Dermis microvascular lymphatic vessel endothelial cell (primary cell): Measurements from ENCODE around the gene ELF1. TPM values are rescaled to one million over a fixed set of nuclear protein-coding genes. Genes with fewer than 3 reads are reported as not detected.
"Not testable (repeated sequence)": the region's sequence is repeated elsewhere in the genome, so short reads cannot be mapped to it uniquely, and the experiment has no call there.

Experiments used
- DNase-seq, 2 donors: peaks; one replicate each; pipeline versions ENCODE4 v3.0.0 to v3.0.0-alpha.2; 2010; ENCODE audit warnings: low read depth in 2 of 2
- total RNA-seq: library from RNA; depleted of rRNA; stranded (reverse); fragments of >200 nt; gene quantifications from 2 replicates; pipeline ENCODE4 v1.2.1, GENCODE V29; 2014

ELF1 gene
- total RNA-seq, 1 donor from 2014 or later, result 71.9 TPM

DNA sequence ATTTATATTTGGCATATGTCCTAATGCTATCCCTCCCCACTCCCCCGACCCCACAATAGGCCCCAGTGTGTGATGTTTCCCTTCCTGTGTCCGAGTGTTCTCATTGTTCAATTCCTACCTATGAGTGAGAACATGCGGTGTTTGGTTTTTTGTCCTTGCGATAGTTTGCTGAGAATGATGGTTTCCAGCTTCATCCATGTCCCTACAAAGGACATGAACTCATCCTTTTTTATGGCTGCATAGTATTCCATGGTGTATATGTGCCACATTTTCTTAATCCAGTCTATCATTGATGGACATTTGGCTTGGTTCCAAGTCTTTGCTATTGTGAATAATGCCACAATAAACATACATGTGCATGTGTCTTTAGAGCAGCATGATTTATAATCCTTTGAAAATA is 23.3 kb upstream of the ELF1 start:
- DNase-seq, result not testable (repeated sequence)

DNA sequence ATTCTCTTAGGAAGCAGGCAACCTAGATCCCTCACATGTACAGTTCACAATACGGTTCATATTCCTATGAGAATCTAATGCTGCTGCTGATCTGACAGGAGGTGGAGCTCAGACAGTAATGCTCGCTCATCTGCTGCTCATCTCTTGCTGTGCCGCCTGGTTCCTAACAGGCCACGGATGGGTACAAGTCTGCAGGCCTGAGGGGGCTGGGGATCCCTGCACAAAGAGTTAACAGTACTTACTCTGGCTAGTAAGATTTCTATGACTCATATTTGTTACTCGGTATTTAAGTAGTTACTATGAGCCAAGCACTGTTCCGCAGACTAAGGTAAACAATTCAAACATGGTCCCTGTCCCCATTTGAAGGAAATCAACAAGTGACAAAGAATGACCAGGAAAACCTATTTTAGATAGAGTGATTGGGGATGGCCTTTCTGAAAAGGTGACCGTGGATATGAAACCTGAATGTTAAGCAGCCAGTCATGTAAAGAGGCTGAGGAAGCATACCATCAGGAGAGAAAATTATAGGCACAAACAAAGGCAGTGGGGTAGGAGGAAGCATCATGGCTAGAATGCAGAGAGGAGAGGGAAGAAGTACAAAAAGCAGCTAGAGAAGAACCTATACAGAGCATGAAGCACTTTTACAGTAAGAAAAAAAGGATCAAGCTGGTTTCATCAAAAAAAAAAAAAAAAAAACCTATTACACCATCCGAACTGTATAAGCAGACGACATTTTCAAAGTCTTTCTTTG is 21.6 kb upstream of the ELF1 start:
- peak in 1 of 2 donors; percentile 23 for DNase-seq

DNA sequence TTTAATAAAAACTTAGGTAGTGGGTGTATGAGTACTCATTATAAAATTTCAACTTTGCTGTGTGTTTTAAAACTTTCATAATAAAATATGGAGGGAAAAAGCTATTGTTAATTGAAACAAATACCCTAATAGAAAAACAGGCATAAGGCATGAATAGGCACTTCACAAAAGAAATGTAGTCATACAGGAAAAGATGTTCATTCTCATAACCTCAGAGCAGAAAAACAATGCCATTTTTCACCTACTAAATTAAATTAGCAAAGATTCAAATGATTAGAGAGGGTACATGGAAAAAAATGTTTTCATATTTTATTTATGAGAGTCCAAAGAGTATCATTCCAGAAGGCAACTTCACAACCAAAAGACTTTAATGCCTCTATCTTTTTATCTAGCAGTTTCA is 20.6 kb upstream of the ELF1 start:
- DNase-seq, result peak in 1 of 2 donors; percentile 57

DNA sequence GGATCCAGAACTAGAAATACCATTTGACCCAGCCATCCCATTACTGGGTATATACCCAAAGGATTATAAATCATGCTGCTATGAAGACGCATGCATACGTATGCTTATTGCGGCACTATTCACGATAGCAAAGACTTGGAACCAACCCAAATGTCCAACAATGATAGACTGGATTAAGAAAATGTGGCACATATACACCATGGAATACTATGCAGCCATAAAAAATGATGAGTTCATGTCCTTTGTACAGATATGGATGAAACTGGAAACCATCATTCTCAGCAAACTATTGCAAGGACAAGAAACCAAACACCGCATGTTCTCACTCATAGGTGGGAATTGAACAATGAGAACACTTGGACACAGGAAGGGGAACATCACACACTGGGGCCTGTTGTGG is 17.4 kb upstream of the ELF1 start:
- not testable (repeated sequence) for DNase-seq

DNA sequence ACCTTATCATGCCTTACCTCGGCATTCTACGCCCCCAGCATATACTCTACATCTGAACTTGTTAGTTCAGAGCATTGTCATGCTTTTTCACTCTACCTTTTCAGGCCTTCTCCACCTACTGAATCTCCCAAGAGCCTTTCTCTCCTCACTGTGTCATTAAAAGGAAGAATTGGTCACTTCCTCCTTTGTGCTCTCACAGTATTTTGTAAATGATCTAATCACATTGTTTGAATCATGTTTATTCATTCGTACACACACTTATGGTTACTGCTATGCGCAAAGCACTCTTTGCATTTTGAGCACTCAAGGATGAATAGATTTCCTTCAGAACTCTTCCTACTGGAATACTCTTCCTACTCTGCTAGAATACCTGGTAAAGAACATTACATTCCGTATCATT is 15.8 kb upstream of the ELF1 start:
- DNase-seq, result peak in 1 of 2 donors; percentile 77

DNA sequence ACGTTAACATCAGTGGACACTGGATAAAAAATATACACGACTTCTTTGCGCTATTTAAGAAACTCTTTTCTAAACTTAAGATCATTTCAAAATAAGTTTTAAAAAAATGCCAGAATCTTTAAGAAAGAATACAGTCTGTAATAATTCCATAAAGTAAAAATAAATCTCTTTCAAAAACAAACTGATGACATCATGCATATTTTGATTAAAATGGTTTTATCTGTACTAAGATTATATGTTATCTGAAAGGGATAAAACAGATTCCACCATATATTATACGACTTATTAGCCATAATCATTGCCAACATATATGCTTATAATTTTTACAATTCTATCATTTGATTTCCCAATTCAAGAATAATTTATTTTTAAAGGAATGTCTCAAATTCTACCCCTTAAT is 15.3 kb upstream of the ELF1 start:
- no peak for DNase-seq

DNA sequence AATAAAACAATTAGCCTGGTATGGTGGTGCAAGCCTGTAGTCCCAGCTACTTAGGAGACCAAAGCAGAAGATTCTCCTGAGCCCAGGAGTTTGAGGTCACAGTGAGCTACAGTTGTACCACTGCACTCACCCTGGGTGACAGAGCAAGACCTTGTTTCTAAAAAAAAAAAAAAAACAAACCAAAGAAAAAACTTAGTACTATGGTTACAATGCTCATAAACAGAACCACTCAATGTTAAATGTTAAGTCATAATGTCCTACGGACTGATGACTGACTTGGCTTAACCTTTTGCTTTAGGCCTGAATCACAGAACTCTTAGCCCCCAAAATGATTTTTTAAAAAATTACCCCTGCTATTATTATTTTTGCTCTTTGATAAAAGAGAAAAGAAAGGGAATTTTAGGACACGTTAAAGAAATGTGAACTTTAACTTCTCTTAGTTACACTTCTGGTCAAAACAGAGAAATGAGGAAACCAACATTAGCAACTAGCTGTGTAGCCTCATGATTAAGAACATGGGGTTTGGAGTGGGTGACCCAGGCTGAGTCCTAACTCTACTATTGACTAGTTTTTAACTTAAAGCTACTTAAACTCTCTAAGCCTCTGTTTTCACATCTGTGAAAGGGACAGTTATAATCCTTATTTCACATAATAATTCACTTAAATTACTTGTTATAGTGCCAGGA is 13.7 kb upstream of the ELF1 start:
- no peak for DNase-seq

DNA sequence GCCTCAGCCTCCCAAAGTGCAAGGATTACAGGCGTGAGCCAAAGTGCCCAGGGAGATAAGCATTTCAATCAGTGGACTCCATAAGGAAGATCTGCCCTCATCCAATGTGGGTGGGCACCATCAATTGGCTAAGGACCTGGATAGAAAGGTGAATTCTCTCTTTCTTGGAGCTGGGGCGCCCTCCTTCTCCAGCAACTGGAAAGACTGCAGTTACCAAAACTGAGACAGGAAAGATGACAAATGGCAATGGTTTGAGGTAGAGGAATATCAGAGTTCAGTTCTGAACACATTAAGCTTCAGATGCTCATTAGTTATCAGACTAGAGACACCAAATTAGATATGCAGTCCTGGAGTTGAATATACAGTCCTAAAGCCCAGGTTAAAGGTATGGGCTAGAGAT is 10.5 kb upstream of the ELF1 start:
- no peak for DNase-seq

DNA sequence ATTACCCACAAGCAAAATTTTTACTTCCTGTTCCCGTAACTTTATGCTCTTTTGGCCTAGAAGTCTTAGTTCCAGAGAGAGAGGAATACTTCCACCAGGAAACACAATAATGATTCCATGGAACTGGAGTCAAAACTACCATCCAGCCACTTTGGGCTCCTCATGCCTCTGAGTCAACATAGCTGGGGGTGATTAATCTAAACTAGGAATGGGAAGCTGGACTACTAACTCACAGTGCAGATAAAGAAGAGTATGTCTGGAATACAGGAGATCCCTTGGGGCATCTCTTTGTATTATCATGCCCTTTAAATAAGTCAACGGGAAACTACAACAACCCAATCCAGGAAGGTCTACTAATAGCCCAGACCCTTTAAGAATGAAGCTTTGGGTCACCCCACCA is 8.9 kb upstream of the ELF1 start:
- DNase-seq, result peak in 1 of 2 donors; percentile 15

DNA sequence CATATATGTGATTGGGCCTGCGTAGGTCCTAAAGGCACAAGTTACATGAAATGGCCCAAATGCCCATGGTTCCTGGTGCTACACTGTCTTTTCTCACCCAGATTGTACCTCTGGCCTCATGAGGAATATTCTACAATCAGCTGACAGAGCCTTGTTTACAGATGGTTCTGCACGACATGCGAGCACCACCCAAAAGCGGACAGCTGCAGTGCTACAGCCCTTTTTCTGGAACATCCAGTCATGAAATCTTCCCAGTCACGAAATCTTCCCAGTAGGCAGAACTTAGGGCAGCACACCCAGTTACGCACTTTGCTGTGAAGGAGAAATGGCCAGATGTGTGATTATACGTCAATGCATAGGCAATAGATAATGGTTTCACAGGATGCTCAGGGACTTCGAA is 7.7 kb upstream of the ELF1 start:
- no peak for DNase-seq

DNA sequence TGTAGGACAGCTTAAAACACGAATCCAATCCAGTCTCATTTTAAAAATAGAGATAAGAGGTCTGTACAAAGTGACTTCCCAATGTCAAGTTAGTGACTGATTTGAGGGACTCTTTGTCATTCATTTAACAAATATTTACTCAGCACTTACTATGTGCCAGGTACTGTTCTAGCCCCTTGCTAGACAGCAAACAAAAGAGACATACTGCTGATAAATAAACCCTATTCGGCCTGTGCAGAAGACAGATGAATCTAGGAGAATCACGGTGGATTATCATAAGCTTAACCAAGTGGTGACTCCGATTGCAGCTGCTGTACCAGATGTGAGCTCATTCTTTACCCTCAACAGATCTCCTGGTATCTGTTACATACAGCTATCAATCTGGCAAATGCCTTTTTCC is 6.4 kb upstream of the ELF1 start:
- no peak for DNase-seq

DNA sequence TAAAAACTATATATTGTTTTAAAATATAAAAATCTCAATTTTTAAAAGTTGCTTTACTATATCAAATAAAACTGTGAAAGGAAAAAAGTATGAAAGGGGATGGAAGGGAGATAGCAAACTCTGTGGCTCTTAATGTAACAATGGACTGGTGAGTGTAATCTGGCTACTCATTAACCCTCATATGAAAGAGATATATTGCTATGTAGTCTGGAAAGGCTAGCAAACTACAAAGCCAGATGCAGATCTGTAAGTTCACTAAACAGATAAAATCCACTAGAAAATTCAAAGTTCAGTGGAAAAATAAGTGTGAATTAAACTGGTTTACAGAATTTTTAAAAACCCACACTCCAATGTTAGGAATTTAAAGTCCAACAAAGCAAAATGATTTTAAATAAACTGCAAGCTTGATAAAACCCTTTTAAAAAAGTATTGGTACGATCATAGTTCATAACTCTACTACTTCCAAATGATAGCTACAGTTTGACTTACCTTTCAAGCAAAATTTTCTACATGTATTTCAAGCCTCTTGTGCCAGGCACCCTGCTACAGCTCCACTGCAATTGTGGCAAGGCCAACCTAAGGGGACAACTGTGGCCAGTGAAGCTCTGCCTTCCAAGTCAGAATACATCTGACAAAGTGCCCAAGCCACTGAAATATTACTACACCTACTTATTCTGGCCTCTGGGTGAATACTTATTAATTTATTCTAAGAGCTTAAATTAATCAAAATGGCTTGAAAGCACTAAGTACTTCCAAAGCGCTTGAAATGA is 647 bp upstream of the ELF1 start:
- DNase-seq, result no peak

DNA sequence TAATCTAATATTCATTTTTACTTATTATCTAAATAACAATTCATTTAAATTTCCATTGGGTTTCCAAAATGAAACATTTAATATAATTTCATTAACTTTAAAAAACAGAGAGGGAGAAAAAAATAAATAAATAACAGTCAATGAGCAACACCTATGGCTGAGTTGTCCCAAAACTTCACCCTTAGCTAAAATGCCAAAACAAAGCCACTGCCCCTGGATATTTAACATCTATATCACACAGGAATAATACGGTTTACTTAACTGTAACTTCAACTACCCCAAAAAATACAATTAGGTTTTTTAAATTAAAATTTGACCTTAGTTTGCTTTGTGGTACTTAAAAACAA is 541 bp downstream of the ELF1 start:
- DNase-seq, result no peak

DNA sequence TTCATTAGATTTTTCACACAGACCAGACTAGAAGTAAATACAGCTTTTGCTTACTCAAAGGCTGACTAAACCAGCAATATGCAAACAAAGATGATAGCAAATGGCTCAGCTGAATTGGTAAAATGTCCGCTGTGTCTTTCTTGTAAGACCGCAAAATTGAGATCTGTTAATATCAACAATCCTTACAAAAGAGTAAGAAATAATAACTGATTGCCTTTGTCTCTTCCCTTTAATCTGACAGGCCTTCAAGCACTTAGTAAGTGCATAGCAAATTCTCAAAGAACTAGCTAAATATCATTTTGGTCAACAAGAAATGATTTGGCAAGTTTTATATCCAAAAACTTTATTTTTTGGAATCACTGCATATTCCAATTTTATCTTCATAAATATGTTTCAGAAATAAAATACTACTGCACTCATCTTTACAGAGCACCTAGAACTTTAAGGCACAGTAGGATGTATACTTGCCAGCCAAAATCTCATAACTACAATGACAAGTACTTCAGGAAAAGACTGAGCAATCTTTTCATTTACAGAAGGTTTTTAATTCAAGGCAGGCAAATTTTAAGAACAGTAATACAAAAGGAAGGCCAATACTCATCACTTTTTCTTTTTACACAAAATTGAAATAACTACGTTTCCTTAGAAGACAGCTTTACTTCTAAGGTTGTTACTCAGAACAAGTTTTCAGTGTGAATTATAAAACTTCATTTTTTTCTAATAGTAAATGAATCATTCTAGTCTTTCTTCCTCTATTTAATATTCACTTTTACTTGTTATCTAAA is 1.1 kb downstream of the ELF1 start:
- DNase-seq, result no peak

DNA sequence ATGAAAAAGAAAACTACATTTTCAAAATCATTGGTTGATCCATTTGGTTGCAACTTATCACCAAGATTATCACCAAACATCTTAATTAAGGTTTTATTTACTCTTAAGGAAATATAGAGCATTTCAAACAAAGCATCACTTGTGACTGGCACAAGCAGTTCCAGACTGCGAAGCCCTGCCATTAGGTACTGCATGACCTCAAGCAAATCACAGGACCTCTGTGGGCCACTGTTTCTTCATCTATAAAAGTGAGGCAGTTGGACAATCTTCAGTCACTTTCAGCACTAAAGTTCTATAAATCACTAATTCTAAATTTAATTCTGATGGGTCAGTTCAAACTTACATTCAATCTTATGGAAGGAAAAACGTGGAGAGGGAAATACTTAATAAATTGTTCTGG is 2.0 kb downstream of the ELF1 start:
- DNase-seq, result no peak

DNA sequence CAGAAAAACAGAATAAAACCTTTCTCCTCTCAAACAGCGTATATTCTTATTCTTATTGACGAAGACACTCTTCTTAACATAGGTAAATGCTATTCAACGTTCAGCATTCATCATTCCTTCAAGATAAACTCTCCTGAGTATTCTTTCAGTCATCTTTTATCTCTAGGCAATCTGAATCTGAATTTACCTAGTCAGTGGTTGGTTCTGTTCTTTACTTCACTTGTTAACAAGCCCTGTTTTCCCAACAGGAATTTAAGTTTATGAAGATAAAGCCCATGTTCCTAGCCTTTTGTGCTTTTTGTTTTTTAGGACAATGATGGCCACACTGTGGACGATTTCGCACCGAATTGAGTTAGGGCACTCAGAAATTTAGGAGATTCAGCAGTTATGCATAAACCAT is 3.2 kb downstream of the ELF1 start:
- no peak for DNase-seq

DNA sequence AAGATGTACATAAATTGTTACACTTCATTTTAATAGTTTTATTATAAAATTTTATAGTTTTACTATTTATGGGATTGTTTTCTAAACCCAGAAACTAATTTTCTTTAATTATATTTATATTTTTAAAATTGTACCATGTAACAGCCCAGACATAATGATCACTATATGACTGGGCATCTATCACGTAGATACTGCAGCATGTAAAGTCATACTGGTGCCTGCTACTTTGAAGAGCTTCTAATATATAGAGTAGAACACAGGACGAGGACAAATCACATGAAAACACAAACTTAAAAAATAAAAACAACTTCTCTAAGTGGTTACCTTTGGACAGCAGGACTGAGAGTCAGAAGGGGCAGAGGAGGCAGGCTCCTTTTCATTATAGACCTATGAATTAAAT is 5.3 kb downstream of the ELF1 start:
- no peak for DNase-seq

DNA sequence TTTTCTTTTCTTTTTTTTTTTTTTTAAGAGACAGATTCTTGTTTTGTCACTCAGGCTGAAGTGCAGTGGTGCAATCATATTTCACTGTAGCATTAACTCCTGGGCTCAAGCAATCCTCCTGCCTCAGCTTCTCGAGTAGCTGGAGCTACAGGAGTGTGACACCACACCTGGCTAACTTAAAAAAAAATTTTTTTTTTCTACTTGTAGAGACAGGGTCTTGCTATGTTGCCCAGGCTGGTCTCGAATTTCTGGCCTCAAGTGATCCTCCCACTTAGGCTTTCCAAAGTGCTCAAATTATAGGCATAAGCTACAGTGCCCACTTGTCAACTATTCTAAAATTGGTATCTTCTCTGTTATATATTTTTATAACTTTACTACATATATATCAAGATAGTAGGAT is 6.6 kb downstream of the ELF1 start:
- DNase-seq, result no peak

DNA sequence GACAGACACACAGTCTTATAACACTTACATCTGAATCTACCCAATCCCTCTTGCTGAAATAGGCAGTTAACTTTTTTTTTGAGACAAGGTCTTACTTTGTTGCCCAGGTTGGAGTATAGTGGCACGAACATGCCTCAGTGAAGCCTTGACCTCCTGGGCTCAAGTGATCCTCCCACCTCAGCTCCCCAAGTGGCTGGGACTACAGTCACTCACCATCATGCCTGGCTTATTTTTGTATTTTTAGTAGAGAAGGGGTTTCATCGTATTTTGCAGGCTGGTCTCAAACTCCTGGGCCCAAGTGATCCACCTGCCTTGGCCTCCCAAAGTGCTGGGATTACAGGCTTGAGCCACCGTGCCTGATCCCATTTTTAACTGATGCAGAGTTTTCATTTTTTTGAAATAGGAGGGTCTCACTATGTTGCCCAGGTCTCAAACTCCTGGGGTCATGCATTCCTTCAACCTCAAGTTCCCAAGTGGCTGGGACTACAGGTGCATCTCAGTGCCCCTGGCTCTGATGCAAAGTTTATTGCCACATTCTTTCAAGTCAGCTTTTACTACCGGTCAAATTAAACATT is 7.6 kb downstream of the ELF1 start:
- no peak for DNase-seq

DNA sequence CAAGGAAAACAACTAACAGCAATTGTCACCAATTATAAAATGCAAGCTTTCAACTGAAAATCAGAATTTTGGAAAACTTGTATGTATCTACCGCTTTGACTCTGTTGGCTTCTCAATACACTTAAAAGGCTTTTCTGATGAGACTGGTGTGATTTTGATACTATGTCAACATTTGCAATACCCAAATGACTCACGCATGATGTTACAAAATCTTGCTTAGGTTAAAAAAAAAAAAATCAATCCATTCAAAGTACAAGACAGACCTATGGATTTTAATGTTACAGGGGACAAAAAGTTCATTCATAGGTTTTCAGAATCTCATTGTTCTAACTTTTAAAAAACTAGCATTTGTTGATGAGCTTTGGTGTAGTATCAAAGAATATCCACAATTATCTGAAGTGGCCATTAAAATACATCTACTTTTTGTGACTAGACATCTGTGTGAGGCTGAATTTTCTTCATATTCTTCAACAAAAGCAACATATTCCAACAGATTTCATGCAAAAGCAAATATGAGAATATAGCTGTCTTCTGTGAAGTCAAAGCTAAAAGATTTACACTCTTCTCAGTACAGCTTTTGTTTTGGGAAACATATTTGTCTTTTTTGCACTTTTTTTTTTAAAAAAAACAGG is 10.7 kb downstream of the ELF1 start:
- DNase-seq, result no peak

DNA sequence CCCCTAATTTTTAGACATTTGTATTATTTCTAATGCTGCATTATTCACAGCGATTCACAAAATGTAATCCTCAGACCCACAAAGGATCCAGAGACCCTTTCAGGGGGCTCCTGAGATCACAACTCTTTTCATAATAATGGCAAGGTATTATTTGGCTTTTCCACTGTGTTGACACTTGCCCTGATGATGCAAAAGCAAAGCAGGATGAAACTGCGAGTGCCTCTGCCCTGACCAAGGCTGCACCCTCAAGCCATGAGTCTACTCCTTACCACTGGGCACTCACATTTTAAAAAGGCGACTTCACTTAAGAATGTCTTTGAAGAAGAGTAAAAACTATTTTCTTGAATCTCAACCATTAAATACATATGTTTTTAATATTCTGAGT is 11.4 kb downstream of the ELF1 start:
- DNase-seq, result no peak
